Purkinje cell (primary cell): ENCODE data around the gene GLDC. TPM values are rescaled to one million over a fixed set of nuclear protein-coding genes. Genes with fewer than 3 reads are reported as not detected.

Experiments
- polyA plus RNA-seq: library from polyadenylated mRNA; unstranded; fragments of >200 nt; fragmentation: Nextera tagmentation; gene quantifications from 2 replicates; pipeline ENCODE4 v1.2.1, GENCODE V29; 2014

GLDC gene
- 13.0 and 20.2 TPM in 2 replicates for polyA plus RNA-seq

GRCh38 chr9:6645355-6646292, at the start of gene GLDC:
Gene GLDC (minus strand): TSS chr9:6645729. CDS start chr9:6645499, 230 bp downstream.

Other genes with a start within 250 kb of the GLDC start
- 9.2 and 13.5 TPM in 2 replicates for gene UHRF2, start 232.5 kb downstream of the GLDC start, polyA plus RNA-seq
- 7.4 and 11.6 TPM in 2 replicates for gene KDM4C, start 112.2 kb upstream of the GLDC start, polyA plus RNA-seq